Rectal smooth muscle tissue (tissue), 1 donor: Measurements from ENCODE around the gene COL16A1.

Experiments used
- H3K27ac ChIP-seq: one replicate; pipeline ENCODE4 v1.7.0; 2013; ENCODE audit warnings: low read depth, low read length, inconsistent platforms
- H3K27me3 ChIP-seq: one replicate; pipeline ENCODE4 v1.7.0; 2013; ENCODE audit warnings: low read length; ENCODE audit not compliant: control insufficient read depth, insufficient read depth
- H3K36me3 ChIP-seq: one replicate; pipeline ENCODE4 v1.7.0; 2013; ENCODE audit warnings: low read length; ENCODE audit not compliant: control insufficient read depth, insufficient read depth
- H3K4me1 ChIP-seq: one replicate; pipeline ENCODE4 v1.7.0; 2013; ENCODE audit warnings: low read length; ENCODE audit not compliant: control insufficient read depth, insufficient read depth
- H3K4me3 ChIP-seq: one replicate; pipeline ENCODE4 v1.7.0; 2013; ENCODE audit warnings: low read length
- H3K9ac ChIP-seq: one replicate; pipeline ENCODE4 v1.7.0; 2013; ENCODE audit warnings: low read length

COL16A1 gene

DNA sequence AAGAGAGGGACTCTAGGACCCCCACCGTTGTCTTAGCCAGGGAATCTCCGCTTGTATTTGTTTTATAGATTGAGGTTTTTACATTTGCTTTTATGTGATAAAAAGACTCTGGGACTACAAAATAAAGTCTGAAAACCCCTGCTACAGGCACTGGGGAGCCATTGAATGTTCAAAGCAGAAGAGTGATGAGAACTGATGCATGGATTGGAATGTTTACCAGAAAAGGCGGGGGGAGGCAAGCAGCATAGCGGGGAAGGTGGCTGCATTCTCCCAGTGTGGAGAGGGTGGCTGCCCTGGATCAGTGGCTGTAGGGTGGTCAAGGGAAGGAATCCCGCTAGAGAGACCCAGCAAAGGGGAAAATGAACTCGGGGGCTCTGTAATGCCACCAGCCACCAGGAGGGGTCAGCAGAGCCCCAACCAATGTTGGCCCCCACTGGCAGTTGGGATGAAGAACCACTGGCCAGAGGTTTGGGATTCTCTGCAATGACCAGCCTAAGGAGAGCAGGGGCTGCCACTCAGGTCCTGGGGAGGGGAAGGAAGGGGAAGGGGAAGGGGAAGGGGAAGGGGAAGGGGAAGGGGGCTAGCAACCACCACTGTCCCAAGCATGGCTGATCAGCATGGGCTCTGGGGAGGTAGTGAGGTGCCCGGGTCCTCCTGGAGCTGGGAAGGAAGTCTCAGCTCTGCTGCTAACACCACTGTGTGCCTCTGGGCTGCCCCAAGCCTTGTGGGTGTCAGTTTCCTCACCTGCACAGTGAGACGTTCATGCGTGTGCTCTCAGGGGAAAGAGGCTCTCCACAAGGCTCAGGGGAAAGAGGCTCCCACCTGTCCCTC is 40.0 kb downstream of the COL16A1 start:
- H3K4me3 ChIP-seq = no peak overlapping the region
- H3K9ac ChIP-seq = no peak overlapping the region
- peaks cover 13% of the 10 kb centered on the region for H3K4me1 ChIP-seq
- H3K27ac ChIP-seq = no peak overlapping the region
- H3K27me3 ChIP-seq = no peaks in the 10 kb centered on the region
- peaks cover 3% of the 10 kb centered on the region for H3K36me3 ChIP-seq

DNA sequence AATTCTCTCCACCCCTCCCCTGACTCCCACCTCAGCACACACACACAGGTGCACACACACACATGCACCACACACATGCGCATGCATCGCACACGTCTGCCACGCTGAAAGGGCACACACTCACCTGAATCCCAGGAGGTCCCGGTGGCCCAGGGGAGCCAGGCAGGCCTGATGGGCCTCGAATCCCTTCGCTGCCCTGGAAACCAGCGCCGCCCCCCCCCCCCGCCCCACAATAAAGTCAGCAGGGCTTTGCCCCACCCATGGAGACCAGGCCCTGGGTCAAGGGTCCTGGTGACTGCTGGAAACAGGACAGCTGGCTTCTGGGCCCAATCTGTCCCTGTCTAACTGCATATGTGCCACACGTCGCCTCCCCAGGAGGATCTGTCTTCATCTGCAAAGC is 41.4 kb downstream of the COL16A1 start:
- Histone ChIP-seq H3K4me3 (no peak overlapping the region), H3K27me3 (no peaks in the 10 kb centered on the region), H3K4me1 (peaks cover 13% of the 10 kb centered on the region), H3K36me3 (peaks cover 3% of the 10 kb centered on the region), H3K27ac (no peak overlapping the region), H3K9ac (no peak overlapping the region)

DNA sequence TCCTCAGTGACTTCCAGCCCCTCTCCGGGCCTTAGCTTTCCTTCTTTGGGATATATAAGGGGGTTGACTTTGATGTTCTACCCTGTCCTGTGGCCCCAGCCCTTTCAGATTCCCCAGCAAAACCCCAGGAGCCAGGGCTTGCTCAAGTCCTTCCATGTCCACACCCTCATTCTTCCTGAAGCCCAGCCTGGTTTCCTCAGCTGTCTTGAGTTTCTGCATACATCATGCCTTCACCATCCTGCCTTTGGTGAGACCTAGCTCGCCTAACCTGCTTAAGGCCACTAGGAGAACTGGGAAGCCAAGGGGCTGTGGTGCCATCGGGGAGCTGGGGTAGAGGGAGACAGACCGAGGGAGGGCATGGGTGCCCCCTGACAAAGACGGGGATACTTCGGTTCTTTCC is 42.0 kb downstream of the COL16A1 start:
- H3K36me3 ChIP-seq = peaks cover 3% of the 10 kb centered on the region
- no peaks in the 10 kb centered on the region for H3K27me3 ChIP-seq
- H3K9ac ChIP-seq = no peak overlapping the region
- H3K4me3 ChIP-seq = no peak overlapping the region
- H3K27ac ChIP-seq = no peak overlapping the region
- peaks cover 11% of the 10 kb centered on the region for H3K4me1 ChIP-seq

DNA sequence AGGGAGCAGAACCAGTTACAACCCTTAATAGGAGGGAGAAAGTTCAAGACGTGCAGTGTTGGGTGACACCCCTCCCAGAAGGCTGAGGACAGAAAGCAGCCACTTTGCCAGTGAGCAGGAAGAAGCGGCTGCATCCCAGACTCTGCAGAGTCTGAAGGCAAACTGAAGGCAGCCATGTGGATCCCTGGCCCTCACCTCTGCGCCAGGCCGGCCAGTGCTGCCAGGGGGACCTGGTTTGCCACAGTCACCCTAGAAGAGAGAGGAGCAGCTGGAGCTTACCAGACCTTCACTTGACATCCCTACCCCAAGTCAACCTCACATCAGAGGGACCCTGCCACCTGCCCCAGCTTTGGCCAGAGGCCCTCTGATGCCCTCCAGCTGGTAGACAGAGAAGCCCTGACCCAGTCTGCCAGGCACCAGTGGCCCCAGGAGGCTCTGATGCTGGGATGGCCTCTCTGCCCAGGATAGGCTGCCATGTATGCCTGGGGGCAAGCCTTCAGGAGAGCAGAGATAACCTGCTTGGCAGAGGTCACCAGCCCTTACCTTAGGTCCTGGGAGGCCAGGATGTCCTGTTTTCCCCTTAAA is 42.9 kb downstream of the COL16A1 start:
- peaks cover 3% of the 10 kb centered on the region for H3K36me3 ChIP-seq
- no peaks in the 10 kb centered on the region for H3K27me3 ChIP-seq
- no peak overlapping the region for H3K4me3 ChIP-seq
- H3K9ac ChIP-seq = no peak overlapping the region
- H3K4me1 ChIP-seq = peaks cover 2% of the 10 kb centered on the region
- H3K27ac ChIP-seq = no peak overlapping the region

DNA sequence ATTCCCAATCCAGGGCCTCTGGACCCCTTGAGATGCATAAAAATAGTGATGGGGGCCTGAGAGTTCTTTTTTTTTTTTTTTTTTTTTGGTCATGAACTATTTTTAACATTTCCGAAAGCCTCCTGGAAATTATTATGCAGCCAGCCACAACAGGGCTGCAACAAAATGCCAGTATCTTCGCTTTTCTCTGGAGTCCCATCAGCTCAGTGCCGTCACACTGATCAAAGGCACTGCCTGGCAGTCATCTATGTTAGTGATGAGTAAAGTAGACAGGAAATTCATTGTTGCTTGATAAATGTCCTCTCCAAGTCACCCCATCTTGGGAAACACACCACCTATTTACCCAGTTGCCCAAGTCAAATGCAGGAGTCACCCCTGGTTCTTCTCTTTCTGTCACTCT is 43.9 kb downstream of the COL16A1 start:
- no peaks in the 10 kb centered on the region for H3K27me3 ChIP-seq
- H3K4me1 ChIP-seq = no peaks in the 10 kb centered on the region
- H3K36me3 ChIP-seq = peaks cover 3% of the 10 kb centered on the region
- no peak overlapping the region for H3K27ac ChIP-seq
- no peak overlapping the region for H3K4me3 ChIP-seq
- H3K9ac ChIP-seq = no peak overlapping the region

DNA sequence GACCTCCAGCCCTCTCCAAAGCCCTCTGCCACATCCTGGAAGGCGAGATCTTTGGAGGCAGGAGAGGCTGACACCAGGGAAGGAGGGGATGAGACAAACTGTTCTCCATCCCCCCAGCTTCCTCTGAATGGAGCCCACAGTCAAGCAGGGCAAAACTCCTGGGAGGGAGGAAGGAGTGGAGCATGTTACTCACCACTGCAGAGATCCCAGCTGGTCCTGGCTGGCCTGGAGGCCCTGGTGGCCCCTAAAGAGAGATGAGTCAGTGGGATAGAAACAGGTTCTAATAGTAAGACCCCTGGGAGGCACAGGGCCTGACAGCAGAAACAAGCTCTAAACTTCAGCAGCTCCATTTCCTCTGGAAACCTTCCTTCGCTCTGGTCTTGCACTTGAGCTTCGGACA is 45.1 kb downstream of the COL16A1 start:
- Histone ChIP-seq H3K36me3 (peaks cover 3% of the 10 kb centered on the region), H3K4me3 (no peak overlapping the region), H3K9ac (no peak overlapping the region), H3K27ac (no peak overlapping the region), H3K4me1 (no peaks in the 10 kb centered on the region), H3K27me3 (no peaks in the 10 kb centered on the region)

DNA sequence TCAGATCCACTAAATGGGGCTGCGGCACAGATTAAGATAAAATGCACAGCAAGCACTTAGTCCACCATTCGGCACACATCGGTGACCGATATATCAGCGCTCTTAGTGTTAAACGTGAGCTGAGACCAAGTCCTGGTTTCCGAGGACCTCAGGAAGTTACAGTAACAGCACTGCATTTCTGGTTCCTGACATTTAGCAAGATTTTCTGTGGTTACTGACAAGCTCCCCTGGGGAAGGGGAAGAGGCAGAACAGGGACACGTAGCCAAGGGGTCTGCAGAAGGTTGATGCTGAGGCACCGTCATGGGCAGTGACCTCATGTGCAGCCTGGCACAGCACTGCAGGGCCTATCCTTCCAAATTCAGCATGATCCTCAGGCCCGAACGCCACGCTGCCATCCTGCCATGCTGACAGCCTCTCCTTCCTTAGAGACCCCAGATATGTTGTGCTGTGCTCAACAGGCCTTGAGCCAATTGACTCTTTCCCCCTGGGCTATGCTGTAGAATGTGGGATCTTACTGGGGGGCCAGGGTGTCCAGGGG is 45.8 kb downstream of the COL16A1 start:
- Histone ChIP-seq H3K36me3 (peaks cover 3% of the 10 kb centered on the region), H3K27me3 (no peaks in the 10 kb centered on the region), H3K27ac (no peak overlapping the region), H3K4me3 (no peak overlapping the region), H3K9ac (no peak overlapping the region), H3K4me1 (no peaks in the 10 kb centered on the region)

DNA sequence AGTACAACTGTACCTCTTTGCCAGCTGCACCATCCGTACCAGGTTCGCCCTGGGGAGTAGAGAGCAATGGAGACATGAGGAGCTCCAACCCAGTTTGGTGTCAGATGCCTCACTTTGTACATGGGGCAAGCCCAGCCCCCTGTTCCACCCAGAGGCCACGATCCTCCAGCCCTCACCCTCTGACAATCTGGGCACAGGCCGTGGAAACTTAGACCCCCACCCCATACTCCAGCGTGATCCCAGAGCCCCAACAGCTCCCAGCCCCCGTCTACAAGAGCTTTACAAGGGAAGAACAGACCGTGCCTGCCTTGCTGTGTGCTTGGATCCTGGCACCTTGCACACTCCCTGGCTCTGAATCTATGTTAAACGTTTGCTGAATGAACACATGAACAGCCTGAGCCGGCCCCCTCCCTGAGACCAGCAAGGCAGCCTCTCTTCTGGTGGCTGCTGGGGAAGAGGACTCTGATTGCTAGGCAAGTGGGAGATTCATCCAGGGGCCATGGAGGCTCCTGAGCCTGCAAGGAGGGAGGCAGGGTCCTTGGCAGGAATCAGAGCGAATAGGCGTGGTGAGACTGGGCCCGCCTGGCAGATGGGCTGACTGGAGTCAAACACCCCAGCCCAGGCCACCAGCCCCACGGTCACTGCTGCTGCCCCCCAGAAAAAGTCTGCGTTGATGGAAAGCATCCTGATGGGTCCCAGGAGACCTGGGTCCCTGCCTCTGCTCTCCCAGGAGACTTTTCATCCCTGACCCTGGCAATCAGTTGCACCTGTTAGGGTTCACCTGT is 46.6 kb downstream of the COL16A1 start:
- H3K27ac ChIP-seq = no peak overlapping the region
- no peak overlapping the region for H3K4me3 ChIP-seq
- no peak overlapping the region for H3K9ac ChIP-seq
- no peaks in the 10 kb centered on the region for H3K27me3 ChIP-seq
- peaks cover 3% of the 10 kb centered on the region for H3K36me3 ChIP-seq
- no peaks in the 10 kb centered on the region for H3K4me1 ChIP-seq

DNA sequence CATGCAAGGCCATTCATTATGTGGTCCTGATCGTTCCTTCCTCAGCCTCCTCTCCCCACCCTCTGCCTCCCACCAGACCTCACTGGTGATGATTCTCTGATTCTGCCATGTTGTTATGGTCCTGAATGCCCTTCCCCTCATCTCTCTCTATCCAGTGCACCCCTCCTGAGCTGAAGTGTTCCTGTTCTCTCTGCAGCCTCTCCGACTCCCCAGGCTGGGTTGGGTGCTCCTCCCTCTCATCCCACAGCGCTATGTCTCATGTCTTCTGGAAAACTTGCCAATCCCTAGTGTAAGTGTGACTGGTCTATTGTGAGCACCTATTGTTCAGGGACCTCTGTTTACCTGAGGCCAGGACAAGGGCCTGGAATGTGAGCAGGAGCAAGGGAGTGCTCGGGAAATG is 48.1 kb downstream of the COL16A1 start:
- Histone ChIP-seq H3K36me3 (peaks cover 3% of the 10 kb centered on the region), H3K27ac (no peak overlapping the region), H3K4me1 (no peaks in the 10 kb centered on the region), H3K9ac (no peak overlapping the region), H3K27me3 (no peaks in the 10 kb centered on the region), H3K4me3 (no peak overlapping the region)

DNA sequence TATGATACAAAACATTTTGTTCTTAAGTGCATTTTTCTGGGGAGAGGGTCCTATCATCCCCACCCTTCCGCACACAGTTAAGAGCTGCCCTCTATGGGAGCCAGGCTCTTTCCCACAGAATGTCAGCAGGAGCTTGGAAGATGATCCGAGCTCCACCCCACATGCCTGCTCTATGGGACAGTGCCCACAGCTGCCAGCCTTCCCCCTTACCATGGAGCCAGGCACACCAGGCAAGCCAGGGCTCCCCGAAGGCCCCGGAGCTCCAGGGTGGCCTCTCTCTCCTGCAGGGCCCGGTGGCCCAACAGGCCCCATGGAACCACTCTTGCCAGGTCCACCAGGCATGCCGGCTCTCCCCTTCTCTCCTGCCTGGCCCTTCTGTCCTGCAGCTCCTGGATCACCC is 48.7 kb downstream of the COL16A1 start:
- H3K4me3 ChIP-seq = no peak overlapping the region
- H3K27me3 ChIP-seq = no peaks in the 10 kb centered on the region
- no peak overlapping the region for H3K9ac ChIP-seq
- H3K27ac ChIP-seq = no peak overlapping the region
- peaks cover 3% of the 10 kb centered on the region for H3K36me3 ChIP-seq
- peaks cover 2% of the 10 kb centered on the region for H3K4me1 ChIP-seq

DNA sequence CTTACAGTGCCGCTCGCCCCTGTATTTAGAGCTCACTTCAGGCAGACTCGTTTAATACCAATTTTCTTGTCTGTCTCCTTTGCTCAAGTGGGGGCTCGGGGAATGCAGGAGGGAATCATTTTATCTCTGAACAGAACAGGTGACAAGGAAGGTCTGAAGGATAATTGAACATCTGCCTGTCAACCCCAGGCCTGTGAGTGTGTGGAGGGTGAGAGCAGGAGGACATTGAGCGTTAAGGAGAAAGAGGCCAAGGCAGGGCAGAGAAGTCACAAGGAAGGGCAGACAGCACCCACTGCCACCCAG is 49.4 kb downstream of the COL16A1 start:
- H3K36me3 ChIP-seq = peaks cover 3% of the 10 kb centered on the region
- H3K27ac ChIP-seq = no peak overlapping the region
- H3K4me3 ChIP-seq = no peak overlapping the region
- no peaks in the 10 kb centered on the region for H3K27me3 ChIP-seq
- H3K9ac ChIP-seq = no peak overlapping the region
- peaks cover 6% of the 10 kb centered on the region for H3K4me1 ChIP-seq

DNA sequence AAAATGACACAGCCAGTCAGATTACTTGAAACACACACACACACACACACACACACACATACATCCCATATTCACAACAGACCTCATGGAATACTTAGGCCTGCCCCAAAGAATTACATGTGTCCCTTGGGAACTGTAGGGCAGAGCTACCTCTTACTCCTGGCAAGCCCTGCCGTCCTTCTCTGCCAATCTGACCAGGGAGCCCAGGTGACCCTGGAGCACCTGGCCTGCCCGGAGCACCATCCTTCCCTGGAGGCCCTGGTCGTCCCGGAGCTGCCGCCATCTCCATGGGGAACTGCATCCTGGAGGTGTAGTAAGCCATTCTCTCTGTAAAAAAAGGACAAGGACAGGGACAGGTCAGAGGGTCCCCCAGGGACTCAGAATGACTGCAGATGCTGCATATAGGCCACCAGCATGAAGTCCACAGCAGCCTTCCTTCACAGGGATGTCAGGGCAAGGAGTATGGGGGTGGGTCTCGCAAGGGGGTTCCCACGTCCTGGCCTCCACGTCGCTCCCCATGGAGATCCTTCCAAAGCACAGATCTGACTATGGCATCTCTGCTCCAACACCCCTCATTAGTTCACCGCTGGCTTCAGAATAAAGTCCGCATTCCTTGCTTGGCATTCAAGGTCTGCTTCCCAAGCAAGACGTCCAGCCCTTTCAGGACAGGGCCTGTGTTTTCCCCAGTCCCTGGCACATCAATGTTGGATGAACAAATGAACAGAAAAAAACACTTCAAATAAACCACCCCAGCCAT is 49.9 kb downstream of the COL16A1 start:
- Histone ChIP-seq H3K27ac (no peak overlapping the region), H3K4me3 (no peak overlapping the region), H3K4me1 (peaks cover 6% of the 10 kb centered on the region), H3K9ac (no peak overlapping the region), H3K36me3 (no peaks in the 10 kb centered on the region), H3K27me3 (no peaks in the 10 kb centered on the region)
